ENCODE data around the gene ACYP2.
"Not testable (repeated sequence)": the region's sequence is repeated elsewhere in the genome, so short reads cannot be mapped to it uniquely, and the experiment has no call there.

Gene ACYP2

DNA sequence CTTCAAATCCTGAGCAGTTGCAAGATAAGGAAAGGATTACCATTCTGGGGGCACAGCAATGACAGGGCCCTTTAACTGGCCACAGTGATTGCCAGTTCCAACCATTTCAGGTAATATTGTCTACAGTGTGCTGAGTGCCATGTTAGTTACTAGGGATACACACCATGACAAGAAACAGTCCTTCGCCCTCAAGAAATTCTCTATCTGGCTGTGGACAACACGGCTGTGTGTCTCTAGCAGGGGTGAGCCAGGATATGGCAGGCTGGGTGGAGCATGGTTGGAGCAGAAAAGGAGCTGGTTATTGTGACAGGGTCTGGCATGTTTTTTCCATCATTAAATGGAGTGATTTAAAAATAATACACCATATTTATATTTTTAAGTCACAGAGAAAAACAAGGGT lies 109.6 kb downstream of the ACYP2 start:
- no peak for DNase-seq (ENCODE audit: low spot score)

GRCh38 chr2:54226260-54226659 lies 110.8 kb downstream of the ACYP2 start:
- no peak for DNase-seq (ENCODE audit: low spot score)

DNA sequence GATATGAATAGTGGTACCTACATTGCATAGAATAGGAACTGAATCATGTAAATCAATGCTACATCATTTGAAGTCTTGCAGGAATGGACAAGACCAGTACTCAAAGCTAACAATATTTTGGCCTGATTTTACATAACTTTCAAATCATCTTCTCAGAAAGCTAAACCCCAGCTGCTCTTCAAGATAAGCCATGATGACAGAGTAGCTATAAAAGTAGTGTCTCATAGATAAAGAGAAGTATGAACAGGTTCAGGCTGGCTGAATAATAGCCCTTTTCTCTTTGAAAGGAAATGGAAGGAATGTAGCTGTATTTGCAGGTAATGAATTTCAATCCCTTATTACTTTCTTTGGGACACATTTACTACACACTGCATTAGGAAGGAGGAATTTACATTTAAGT lies 112.4 kb downstream of the ACYP2 start:
- no peak for DNase-seq (ENCODE audit: low spot score)

- no peak for DNase-seq (ENCODE audit: low spot score)
Measured at GRCh38 chr2:54228945-54229344, 113.5 kb downstream of the ACYP2 start.

GRCh38 chr2:54233832-54234649 lies 118.6 kb downstream of the ACYP2 start:
- no peak for DNase-seq (ENCODE audit: low spot score)

DNA sequence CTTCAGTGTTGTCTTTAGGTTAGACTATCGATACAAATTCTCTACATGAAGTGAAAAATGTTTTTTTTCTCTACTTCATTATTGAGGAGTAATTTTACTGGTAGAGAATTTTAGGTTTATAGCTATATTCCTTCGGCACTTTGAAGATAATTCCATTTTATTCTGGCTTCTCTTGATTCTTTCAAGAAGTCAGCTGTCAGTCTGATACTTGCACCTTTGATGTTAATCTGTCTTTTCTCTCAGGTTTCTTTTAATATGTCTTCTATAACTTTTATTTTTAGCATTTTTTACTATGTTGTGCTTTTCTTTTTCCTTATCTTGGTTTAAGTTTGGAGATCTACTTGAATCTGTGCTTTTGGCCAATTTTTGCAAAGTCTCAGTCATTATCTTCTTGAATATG lies 122.0 kb downstream of the ACYP2 start:
- no peak for DNase-seq (ENCODE audit: low spot score)

DNA sequence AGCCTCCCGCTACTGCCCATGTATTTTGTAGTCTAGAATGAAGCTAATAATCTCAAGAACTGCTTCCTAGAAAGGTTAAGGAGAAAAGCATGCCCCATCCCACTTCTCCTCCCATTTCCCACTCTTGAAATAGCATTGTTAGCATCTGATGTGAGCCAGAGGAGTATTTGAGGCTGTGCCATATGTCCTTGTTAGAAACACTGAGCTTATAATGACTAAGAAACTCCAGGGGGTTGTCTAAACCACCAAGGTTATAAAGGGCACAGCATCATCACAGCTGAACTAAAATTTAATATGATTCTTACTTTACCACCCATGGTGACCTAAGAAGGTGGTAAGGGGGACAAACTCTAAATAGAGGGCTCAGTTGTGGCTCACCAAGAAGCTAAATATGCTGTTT lies 124.0 kb downstream of the ACYP2 start:
- DNase-seq (ENCODE audit: low spot score) = no peak

DNA sequence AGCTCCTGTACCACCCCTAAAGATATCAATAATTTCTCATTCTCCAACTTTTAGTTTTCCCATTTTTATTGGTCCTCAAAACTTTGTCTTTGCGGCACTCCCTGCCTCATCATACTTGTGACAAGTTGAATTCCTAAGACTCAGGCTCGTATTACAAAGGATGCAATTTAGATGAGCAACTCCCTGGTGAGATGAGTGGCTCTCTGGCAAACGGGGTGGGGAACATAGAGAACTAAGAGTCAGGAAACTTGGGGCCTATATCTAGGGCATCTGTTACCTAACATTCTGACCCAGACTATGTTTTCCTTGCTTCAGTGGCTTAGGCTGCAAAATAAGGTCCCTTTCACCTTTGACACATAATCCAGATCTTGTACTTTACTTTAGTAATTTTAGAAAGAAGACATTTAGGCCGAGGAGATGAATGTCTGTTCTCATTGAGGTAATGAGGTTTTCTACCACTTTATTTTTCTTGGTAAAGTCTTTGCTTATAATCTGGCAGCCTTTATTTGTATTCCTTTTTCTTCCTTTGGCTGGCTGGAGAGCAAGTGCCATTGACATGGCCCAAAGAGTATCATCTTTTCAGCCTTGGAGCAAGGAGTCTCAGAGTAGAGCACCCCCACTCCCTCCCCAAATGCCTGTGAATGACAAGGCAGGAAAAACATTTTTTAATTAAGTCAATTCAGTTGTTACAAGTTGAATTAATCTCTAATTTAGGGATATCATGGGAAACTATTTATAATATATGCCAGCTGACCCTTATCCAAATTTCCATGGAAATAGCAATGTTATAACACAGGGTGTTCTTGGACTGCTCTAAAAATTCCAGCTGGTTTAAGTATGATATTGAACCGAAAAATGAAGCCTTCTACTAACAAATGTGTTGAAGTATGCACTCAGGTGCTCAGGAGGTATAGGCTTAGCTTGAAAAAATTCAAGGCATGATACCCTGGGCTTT lies 125.4 kb downstream of the ACYP2 start:
- DNase-seq (ENCODE audit: low spot score) = no peak

GRCh38 chr2:54247115-54247514 lies 131.7 kb downstream of the ACYP2 start:
- no peak for DNase-seq (ENCODE audit: low spot score)

GRCh38 chr2:54249629-54250028 lies 134.2 kb downstream of the ACYP2 start:
- DNase-seq (ENCODE audit: low spot score) = no peak

GRCh38 chr2:54254180-54254579 lies 138.8 kb downstream of the ACYP2 start:
- no peak for DNase-seq (ENCODE audit: low spot score)

GRCh38 chr2:54255230-54256090 lies 140.0 kb downstream of the ACYP2 start:
- DNase-seq (ENCODE audit: low spot score) = no peak

GRCh38 chr2:54256091-54256694 lies 140.8 kb downstream of the ACYP2 start, which contains the start of gene TSPYL6:
TSS of gene TSPYL6 (minus strand) at chr2:54256229. CDS start at chr2:54256151, 78 bp downstream.
- DNase-seq (ENCODE audit: low spot score) = no peak

DNA sequence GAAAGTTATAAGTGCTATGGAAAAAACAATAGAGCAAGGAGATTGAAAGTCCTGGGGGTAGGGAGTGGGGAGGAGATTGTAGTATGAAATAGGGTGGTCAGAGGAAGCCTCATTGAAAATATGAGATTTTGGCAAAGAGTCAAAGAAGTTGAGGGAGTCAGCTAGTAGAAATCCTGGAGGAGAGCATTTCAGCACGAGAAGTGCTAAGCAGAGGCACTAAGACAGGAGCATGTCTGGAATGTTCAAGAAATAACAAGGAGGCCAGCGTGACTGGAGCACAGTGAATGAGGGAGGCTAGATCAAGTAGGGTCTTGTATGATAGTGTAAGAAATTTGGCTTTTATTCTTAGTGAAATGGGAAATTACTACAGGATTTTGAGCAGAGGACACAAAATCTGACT lies 142.8 kb downstream of the ACYP2 start:
- DNase-seq (ENCODE audit: low spot score) = no peak

GRCh38 chr2:54259413-54260240 lies 144.2 kb downstream of the ACYP2 start:
- DNase-seq (ENCODE audit: low spot score) = no peak

DNA sequence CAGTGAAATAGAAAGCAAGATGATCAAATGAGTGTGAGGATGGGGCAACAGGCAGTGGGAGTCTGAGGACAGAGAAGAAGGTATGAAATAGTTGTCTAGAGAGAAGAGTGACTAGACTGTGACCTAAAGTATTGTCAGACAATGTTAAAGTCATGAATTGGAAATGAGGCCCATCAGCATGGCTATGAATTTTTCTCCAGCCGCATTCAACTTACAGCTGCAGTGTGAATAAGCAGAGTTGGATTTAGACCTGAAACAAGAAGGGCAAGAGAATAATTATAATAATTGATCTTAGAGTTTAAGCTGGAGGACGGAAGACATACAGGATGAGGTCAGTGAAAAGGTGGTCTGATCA lies 144.8 kb downstream of the ACYP2 start:
- DNase-seq (ENCODE audit: low spot score) = no peak

- DNase-seq (ENCODE audit: low spot score) = no peak
Measured at GRCh38 chr2:54261537-54261936, 146.1 kb downstream of the ACYP2 start.

DNA sequence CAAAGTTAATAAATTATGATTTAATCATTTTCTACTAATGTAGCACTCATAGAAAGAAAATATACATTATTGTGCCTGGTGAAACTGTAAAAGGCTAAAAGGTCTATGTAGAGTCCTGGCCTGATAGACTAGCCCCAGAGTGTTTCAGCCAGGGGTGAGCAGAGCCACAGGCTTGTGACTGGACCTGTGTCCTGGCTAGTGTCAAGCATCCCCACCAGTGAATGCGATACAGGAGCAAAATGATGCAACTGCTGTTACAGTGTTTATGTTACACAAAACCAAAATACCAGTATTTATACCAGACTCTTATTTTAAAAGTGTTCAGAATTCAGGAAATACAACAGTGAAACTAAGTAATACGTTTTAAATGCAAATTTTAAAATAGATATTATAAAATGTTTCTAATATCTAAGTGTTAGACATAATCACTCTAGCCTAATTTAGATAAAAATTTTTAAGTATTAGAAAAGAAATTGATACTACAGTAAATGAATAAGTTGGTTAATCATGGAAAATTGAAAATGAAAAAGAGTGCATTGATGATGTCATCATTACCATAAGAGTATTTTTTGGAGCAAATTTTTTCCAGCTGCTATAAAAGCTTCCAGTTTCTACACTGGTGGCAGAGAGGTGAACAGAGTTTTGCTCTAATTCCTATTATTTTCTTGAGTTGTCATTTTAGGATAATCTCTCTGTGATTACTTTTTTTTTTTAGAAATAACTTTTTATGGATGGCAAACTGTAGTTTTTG lies 146.8 kb downstream of the ACYP2 start:
- DNase-seq (ENCODE audit: low spot score) = no peak

DNA sequence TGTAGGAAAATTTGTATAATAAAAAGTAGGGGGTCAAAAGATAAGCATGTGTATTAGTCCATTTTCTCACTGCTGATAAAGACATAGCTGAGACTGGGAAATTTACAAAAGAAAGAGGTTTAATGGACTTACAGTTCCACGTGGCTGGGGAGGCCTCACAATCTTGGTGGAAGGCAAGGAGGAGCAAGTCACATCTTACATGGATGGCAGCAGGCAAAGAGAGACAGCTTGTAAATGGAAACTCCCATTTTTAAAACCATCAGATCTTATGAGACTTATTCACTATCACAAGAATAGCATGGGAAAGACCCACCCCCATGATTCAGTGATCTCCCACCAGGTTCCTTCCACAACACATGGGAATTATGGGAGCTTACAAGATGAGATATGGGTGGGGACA lies 149.7 kb downstream of the ACYP2 start:
- DNase-seq (ENCODE audit: low spot score) = not testable (repeated sequence)

GRCh38 chr2:54267577-54267976 lies 152.2 kb downstream of the ACYP2 start:
- no peak for DNase-seq (ENCODE audit: low spot score)
